NAMALWA (cell line): ENCODE data around the gene MGAT4D.
"Not testable (repeated sequence)": the region's sequence is repeated elsewhere in the genome, so short reads cannot be mapped to it uniquely, and the experiment has no call there.

ENCODE experiments used
- DNase-seq: peaks from one replicate; pipeline ENCODE4 v3.0.0-alpha.2; 2015; ENCODE audit warnings: low spot score

The MGAT4D gene

DNA sequence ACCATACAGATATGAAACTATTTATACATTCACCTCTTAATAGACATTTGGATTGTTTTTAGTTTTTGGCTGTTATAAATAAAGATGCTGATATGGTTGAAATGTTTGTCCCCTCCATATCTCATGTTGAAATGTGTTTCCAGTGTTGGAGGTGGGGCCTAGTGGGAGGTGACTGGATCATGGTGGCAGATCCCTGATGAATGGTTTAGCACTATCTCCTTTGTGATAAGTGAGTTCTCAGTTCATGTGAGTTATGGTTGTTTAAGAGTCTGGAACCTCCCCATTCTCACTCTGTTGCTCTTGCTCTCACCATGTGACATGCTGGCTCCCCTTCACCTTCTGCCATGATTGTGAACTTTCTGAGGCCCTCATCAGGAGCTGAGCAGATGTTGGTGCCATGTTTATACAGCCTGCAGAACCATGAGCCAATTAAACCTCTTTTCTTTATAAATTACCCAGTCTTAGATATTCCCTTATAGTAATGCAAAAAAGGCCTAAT, 58.4 kb downstream of the MGAT4D start:
- no peak for DNase-seq

DNA sequence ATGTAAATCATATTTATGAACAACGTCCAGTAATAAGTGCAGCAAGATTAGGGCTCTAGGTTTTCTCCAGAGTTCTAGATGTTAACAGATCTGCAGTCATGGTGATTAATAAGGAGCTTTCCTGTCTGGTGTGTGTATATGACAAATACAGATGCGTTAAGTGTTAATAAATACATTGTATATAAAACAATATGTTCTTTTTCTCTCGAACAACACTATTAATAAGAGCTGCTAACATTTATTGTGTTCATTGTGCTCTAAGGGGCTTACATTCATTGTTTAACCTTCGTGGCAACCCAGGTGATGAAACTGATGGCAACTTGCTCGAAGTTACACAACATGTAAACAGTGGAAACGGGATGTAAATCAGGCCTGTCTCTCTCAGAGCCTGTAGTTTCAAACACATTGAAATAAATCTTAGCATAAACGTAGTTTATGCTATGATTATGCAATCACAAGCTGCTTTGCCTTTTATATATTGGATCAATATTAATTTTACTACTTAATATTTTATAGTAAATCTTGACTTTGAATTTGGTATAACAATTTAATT, 70.1 kb downstream of the MGAT4D start:
- peak; percentile 34 for DNase-seq

DNA sequence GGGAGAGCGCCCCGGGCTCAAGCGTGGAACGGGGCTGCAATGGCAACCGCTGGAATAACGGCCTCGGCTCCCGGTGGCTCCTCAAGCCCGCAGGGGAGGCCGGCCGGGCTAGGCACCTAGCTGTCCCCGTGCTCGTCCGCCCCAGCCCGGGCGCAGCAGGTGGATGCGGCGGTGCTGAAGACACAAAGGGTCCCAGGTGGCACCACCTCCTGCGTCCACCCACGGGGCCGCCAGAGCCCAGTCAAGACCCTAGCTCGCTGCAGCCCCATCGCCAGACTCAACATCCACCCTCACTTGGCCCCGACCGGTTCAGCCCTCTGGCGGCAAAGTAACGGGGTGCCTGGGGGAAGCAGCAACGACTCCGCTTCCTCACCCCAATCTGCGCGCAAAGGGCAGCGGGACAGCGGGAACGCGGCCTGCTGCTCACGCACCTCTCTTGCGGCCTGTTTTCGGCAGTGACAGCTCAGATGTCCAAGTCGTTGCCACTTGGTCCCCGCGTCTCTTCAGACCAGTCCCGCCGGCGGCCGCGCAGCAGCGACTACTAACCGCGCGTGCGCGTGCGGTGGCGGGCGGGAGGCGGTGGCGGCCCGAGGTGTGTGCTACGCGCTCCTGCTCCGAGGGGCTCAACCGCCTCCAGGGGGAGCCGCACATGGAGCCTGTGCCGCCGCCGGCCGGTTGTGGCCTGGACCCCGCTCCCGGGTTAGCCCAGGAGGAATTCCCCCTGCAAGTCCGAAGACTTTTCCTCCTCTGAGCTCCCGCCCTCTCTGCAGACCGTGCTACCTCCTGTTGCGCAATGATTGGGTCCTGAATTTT, 70.8 kb downstream of the MGAT4D start, which contains the start of gene CLGN:
CLGN (minus strand) TSS at position 543 of the 813 bp plus-strand sequence. CDS start 14,570 bp downstream, outside the sequence.
- DNase-seq, result peak; percentile 70

DNA sequence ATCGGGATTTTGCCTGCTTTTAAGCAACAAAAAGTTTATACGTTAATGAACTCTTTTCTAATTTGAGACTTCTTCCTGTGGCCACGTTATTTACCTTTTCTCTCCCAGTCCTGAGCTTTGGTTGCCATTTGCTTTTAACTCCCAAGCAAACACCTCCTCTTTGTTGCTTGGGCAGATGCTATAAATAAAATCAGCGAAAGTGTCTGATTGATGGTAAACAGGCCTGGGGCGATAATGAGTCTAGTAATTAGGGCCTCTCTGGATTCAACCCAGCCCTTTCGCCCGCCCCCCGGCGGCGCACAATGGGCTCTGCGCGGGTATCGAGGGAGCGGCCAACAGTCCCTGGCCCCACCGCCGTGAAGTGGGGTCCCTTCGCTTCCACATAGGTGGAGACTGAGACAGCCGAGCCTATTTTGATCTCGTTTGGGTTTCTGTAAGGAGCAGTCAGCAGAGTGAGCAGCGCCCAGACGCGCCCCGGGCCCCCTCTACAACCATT, 71.4 kb downstream of the MGAT4D start:
- DNase-seq, result no peak

- DNase-seq, result no peak
These were observed 75.0 kb downstream of the MGAT4D start for GRCh38 chr4:140423106-140423505.

DNA sequence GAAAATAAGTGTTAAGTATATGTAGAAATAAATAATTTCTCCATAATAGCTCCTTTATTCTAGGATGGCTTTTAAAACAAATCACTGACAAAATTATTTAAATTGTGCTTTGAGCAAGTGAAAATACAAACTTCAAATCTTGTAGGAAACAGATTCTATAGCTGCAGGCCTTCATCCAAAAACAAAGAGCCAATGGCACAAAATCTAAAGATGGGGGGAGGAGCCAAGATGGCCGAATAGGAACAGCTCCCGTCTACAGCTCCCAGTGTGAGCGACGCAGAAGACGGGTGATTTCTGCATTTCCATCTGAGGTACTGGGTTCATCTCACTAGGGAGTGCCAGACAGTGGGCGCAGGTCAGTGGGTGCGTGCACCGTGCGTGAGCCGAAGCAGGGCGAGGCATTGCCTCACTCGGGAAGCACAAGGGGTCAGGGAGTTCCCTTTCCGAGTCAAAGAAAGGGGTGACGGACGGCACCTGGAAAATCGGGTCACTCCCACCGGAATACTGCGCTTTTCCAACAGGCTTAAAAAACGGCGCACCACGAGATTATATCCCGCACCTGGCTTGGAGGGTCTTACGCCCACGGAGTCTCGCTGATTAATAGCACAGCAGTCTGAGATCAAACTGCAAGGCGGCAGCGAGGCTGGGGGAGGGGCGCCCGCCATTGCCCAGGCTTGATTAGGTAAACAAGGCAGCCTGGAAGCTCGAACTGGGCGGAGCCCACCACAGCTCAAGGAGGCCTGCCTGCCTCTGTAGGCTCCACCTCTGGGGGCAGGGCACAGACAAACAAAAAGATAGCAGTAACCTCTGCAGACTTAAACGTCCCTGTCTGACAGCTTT, 84.7 kb downstream of the MGAT4D start:
- DNase-seq, result not testable (repeated sequence)

DNA sequence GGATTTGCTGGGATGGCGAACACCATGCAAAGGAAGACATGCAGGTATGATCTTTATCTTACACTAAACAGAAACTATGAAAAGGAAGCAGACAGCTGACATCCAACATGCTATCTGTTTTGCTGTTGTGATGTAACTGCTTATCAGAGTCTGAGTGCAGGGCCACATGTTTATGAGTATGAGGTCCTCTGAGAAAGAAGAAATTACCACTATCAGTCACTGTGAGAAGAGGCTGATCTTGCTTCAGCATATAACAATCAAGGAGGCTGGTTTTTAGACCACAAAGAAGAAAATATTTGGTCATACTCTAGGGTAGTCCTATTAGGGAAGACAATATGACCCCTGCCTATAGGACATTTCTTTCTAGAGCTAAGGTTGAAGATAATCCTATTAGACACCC, 89.1 kb downstream of the MGAT4D start:
- no peak for DNase-seq

GRCh38 chr4:140406292-140406691, 91.8 kb downstream of the MGAT4D start:
- DNase-seq, result no peak

DNA sequence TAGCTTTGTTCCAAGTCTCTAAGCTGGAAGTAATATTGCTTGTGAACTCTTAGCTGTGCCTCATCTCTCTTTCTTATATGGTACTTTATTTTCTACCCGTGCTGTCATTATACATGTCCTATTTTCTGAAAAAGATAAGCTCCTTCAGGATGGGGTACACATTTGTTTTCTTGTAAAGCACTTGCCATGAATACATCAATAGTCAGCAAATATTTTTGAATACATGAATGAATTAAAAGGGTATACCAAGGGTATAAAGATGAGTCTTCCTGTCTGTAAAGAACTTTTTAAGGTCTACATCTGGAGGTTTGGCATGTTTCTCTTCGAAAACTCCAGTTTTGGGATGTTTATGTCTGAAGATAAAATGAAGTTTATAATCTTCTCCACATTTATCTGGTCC, 98.0 kb downstream of the MGAT4D start:
- DNase-seq, result no peak

DNA sequence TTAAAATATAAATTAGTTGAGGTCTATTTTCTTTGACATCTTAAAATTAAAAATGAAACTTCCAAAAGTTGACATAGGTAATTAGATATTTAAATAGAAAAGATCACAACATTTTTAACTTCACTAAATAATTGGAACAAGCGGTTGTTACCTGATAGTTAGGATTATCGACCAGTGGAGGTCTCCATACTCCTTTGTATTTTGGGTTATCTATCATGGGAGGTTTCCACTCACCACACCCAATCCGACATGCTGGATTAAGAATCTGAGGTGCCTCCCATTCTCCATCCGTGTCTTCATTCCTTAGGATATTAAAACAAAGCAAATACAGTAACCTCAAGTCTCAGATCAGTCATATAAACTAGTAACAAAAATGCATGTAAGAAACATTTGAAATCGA, 102.4 kb downstream of the MGAT4D start:
- no peak for DNase-seq
